Thoracic aorta (tissue), 2 donors: ENCODE results near the gene ERMARD. TPM values are rescaled to one million over a fixed set of nuclear protein-coding genes. Genes with fewer than 3 reads are reported as not detected.

Source experiments
- ATAC-seq: fragments of 150-250 bp; one replicate; pipeline ENCODE4 v1.8.0; 2017; ENCODE audit warnings: low read depth; ENCODE audit not compliant: insufficient number of reproducible peaks, low FRiP score
- DNase-seq: peaks from one replicate; pipeline ENCODE4 v3.0.0-alpha.2; 2020; ENCODE audit warnings: low spot score
- H3K27ac ChIP-seq, 2 donors: fragments of 200-600 bp; sonication (generic); 1 replicate in 1 of 2; 2 replicates in 1 of 2; pipeline ENCODE4 v1.5.1; 2016; ENCODE audit warnings: mild to moderate bottlenecking in 2 of 2, moderate library complexity in 2 of 2
- H3K27me3 ChIP-seq: fragments of 200-600 bp; sonication (generic); replicated peaks from 2 replicates; pipeline ENCODE4 v1.6.0; 2016; ENCODE audit warnings: mild to moderate bottlenecking; ENCODE audit not compliant: insufficient read depth
- H3K36me3 ChIP-seq: fragments of 200-600 bp; sonication (generic); one replicate; pipeline ENCODE4 v1.5.1; 2016
- H3K4me1 ChIP-seq, 2 donors: fragments of 200-600 bp; sonication (generic); 1 replicate in 1 of 2; 2 replicates in 1 of 2; pipeline versions ENCODE4 v1.5.1 to v1.6.0; 2016; ENCODE audit warnings: low read depth in 2 of 2, mild to moderate bottlenecking in 1 of 2; ENCODE audit not compliant: control insufficient read depth in 1 of 2
- H3K4me3 ChIP-seq: fragments of 200-600 bp; sonication (generic); 2 replicates; pipeline ENCODE4 v1.5.1; 2016; ENCODE audit warnings: mild to moderate bottlenecking
- H3K9me3 ChIP-seq: fragments of 200-600 bp; sonication (generic); 2 replicates; pipeline ENCODE4 v1.5.1; 2016
- CTCF ChIP-seq: fragments of 200-600 bp; sonication (generic); IDR thresholded peaks from one replicate; pipeline ENCODE4 v1.5.1; 2019; ENCODE audit warnings: antibody characterized with exemption
- total RNA-seq, 2 donors: library from RNA; depleted of rRNA; stranded (reverse); fragments of >200 nt; gene quantifications; one replicate each; pipeline versions ENCODE4 v1.1.0 to v1.2.3, GENCODE V29; 2016

Gene ERMARD
- total RNA-seq, 2 donors from 2014 or later: 13.7 to 27.1 TPM

- no peak overlapping the region for H3K27ac ChIP-seq
- DNase-seq (no peak), ATAC-seq (no peak)
- no peak for TF ChIP-seq CTCF
- no peaks in the 10 kb centered on the region for H3K9me3 ChIP-seq
- H3K36me3 ChIP-seq: peaks cover 40% of the 10 kb centered on the region
- no peaks in the 10 kb centered on the region for H3K4me1 ChIP-seq
- H3K4me3 ChIP-seq: no peak overlapping the region
- H3K27me3 ChIP-seq: no peaks in the 10 kb centered on the region
Measured at GRCh38 chr6:169766921-169767736, 15.7 kb downstream of the ERMARD start.

- no peaks in the 10 kb centered on the region for H3K4me1 ChIP-seq
- H3K36me3 ChIP-seq: peaks cover 32% of the 10 kb centered on the region
- ATAC-seq: no peak
- TF ChIP-seq CTCF: no peak
- H3K9me3 ChIP-seq: no peaks in the 10 kb centered on the region
- H3K27ac ChIP-seq: no peak overlapping the region
- no peak overlapping the region for H3K4me3 ChIP-seq
- H3K27me3 ChIP-seq: no peaks in the 10 kb centered on the region
- DNase-seq: no peak
Measured at GRCh38 chr6:169774347-169774746, 22.9 kb downstream of the ERMARD start.

- no peaks in the 10 kb centered on the region for H3K27me3 ChIP-seq
- no peaks in the 10 kb centered on the region for H3K4me1 ChIP-seq
- no peaks in the 10 kb centered on the region for H3K9me3 ChIP-seq
- H3K27ac ChIP-seq: no peak overlapping the region
- no peak overlapping the region for H3K4me3 ChIP-seq
- no peak for ATAC-seq
- no peak for DNase-seq
- no peak for TF ChIP-seq CTCF
- H3K36me3 ChIP-seq: peaks cover 38% of the 10 kb centered on the region
Measured at GRCh38 chr6:169775321-169775720, 23.9 kb downstream of the ERMARD start.

- Histone ChIP-seq H3K9me3 (no peaks in the 10 kb centered on the region), H3K4me3 (no peak overlapping the region), H3K36me3 (peaks cover 44% of the 10 kb centered on the region), H3K4me1 (no peaks in the 10 kb centered on the region), H3K27ac (no peak overlapping the region), H3K27me3 (no peaks in the 10 kb centered on the region)
- ATAC-seq (no peak), DNase-seq (no peak)
- TF ChIP-seq CTCF: no peak
Measured at GRCh38 chr6:169776379-169776778, 25.0 kb downstream of the ERMARD start.

- ATAC-seq (no peak), DNase-seq (no peak)
- Histone ChIP-seq H3K27ac (no peak overlapping the region), H3K4me3 (no peak overlapping the region), H3K9me3 (no peaks in the 10 kb centered on the region), H3K27me3 (no peaks in the 10 kb centered on the region), H3K36me3 (peaks cover 38% of the 10 kb centered on the region), H3K4me1 (no peaks in the 10 kb centered on the region)
- TF ChIP-seq CTCF: no peak
Measured at GRCh38 chr6:169777896-169778295, 26.5 kb downstream of the ERMARD start.
